Measurements from ENCODE around the gene MCUB.

Gene MCUB

DNA sequence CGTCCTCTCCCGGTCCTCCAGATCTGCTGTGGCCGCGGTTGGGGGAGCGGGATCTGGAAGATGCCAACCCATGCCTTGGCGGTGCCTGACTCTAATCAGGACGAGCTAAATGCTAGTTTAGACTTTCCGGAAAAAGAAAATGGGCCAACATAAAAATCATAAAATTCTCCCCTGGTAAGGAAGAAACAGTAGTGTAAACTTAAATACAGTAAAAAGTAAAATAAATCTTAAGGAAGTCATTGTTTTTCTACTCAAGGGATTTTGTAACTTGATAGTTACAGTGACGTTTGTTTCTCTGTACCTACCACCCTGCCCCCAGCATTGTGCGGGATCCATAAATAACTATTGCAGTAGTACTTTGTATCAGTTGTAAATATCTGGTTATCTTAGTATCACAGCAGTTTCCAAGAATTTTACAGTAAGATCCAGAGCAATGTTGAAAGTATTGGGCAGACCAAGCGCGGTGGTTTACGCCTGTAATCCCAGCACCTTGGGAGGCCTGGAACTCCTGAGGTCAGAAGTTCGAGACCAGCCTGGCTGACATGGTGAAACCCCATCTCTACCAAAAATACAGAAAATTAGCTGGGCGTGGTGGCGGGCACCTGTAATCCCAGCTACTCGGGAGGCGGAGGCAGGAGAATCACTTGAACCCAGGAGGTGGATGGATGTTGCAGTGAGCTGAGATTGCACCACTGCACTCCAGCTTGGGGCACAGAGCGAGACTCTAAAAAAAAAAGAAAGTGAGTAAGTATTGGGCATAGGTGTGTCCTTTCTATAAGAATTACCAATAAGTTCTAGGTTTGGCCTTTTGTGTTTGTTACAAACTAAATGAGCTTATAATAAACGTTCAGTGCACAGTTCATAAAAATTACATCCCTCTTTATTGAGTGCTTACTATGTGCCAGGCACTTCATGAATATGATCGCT lies 170.8 kb downstream of the MCUB start:
- DNase-seq = peak; percentile 26

GRCh38 chr4:109733728-109734127 lies 173.7 kb downstream of the MCUB start:
- no peak for DNase-seq

DNA sequence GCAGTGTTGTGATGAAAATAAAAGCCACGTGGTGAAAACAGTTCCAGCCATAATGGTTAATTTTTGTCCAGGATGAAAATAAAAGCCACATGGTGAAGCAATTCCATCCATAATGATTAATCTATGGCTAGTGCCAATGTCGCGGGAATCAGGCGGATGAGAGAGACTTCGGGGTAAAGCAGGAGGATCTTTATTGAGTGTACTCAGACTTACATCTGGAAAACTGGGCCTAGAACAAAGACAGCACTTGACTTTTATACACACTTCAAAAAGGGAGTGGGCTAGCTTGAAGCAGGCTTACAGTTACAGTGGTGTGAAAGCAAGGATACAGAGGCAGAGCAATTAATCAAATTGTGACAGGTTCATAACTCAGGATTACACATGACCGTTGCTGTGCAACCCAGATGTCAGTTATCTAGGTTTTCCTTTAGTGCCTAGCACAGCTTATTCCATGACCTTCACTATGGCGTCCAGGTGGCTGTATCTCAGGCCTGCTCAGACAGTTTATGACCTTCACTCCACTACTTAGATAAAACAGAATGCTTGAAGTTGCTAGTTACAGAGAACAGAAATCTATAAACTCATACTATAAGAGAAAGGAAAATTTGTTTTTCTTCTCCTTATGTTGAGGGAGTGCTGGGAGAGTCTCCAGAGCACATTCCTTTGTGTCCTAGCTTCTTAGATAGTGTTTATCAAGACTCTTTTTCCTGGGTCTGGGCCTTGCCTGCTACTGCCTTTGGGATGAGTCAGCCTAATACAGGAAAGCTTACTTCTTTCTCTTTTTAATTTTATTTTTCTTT lies 175.7 kb downstream of the MCUB start:
- peak; percentile 51 for DNase-seq
